GM12878 (cell line): ENCODE measurements around the gene MAPKAP1. TPM values are rescaled to one million over a fixed set of nuclear protein-coding genes. Genes with fewer than 3 reads are reported as not detected.

ENCODE experiments used
- BACH1 ChIP-seq: fragments of 450-650 bp; IDR thresholded peaks from 2 replicates; pipeline ENCODE4 v1.6.1; 2017; ENCODE audit warnings: mild to moderate bottlenecking, borderline replicate concordance
- BCL11A ChIP-seq: IDR thresholded peaks from 2 replicates; pipeline ENCODE4 v1.6.1; 2011; ENCODE audit warnings: low read depth, low read length
- BHLHE40 ChIP-seq, 2 experiments: fragments of 450-650 bp in 1 of 2; IDR thresholded peaks; 2 replicates each; pipeline ENCODE4 v1.6.1; 2011 to 2017; ENCODE audit warnings: low read depth in 2 of 2, borderline replicate concordance in 1 of 2, improper control_type of control experiment in 1 of 2, low read length in 1 of 2, mild to moderate bottlenecking in 1 of 2
- CHD2 ChIP-seq: IDR thresholded peaks from 2 replicates; pipeline ENCODE4 v1.6.1; 2011; ENCODE audit warnings: low read depth, low read length, improper control_type of control experiment, borderline replicate concordance
- EED ChIP-seq: sonication (generic); IDR thresholded peaks from 2 replicates; pipeline ENCODE4 v1.6.1; 2016; ENCODE audit warnings: antibody characterized with exemption, low read depth
- ETV6 ChIP-seq, 2 experiments: fragments of 450-650 bp in 1 of 2; IDR thresholded peaks in 1 of 2; conservative IDR thresholded peaks in 1 of 2; 2 replicates each; pipeline ENCODE4 v1.6.1; 2014; ENCODE audit warnings: antibody characterized with exemption in 1 of 2, borderline replicate concordance in 1 of 2, low read depth in 1 of 2, mild to moderate bottlenecking in 1 of 2, moderate library complexity in 1 of 2
- HSF1 ChIP-seq: fragments of 150-350 bp; IDR thresholded peaks from 2 replicates; pipeline ENCODE4 v1.6.1; 2014; ENCODE audit warnings: mild to moderate bottlenecking, low read depth, low read length
- JUNB ChIP-seq: IDR thresholded peaks from 2 replicates; pipeline ENCODE4 v1.6.1; 2016; ENCODE audit warnings: antibody characterized with exemption, mild to moderate bottlenecking
- MEF2B ChIP-seq: fragments of 450-650 bp; IDR thresholded peaks from 2 replicates; pipeline ENCODE4 v1.6.1; 2018; ENCODE audit warnings: mild to moderate bottlenecking, moderate library complexity; ENCODE audit not compliant: partially characterized antibody, poor library complexity, severe bottlenecking
- MXI1 ChIP-seq: fragments of 150-350 bp; IDR thresholded peaks from 2 replicates; pipeline ENCODE4 v1.6.1; 2011; ENCODE audit warnings: low read depth, mild to moderate bottlenecking, inconsistent platforms, low read length, improper control_type of control experiment
- RAD51 ChIP-seq: fragments of 450-650 bp; IDR thresholded peaks from 2 replicates; pipeline ENCODE4 v1.6.1; 2016; ENCODE audit warnings: moderate library complexity, mild to moderate bottlenecking, inconsistent platforms
- RUNX3 ChIP-seq: IDR thresholded peaks from 2 replicates; pipeline ENCODE4 v1.6.1; 2012; ENCODE audit warnings: low read length, inconsistent platforms
- SIN3A ChIP-seq: IDR thresholded peaks from 2 replicates; pipeline ENCODE4 v1.6.1; 2012; ENCODE audit warnings: low read depth, low read length, improper control_type of control experiment
- SKIL ChIP-seq: fragments of 450-650 bp; IDR thresholded peaks from 2 replicates; pipeline ENCODE4 v1.6.1; 2017; ENCODE audit warnings: mild to moderate bottlenecking, low read depth, inconsistent platforms; ENCODE audit not compliant: poor library complexity, severe bottlenecking
- STAT3 ChIP-seq: IDR thresholded peaks from 2 replicates; pipeline ENCODE4 v1.6.1; 2011; ENCODE audit warnings: low read depth, low read length, improper control_type of control experiment
- TCF7 ChIP-seq: IDR thresholded peaks from 2 replicates; pipeline ENCODE4 v1.6.1; 2014; ENCODE audit warnings: antibody characterized with exemption, borderline replicate concordance
- ZBED1 ChIP-seq: IDR thresholded peaks from 2 replicates; pipeline ENCODE4 v1.6.1; 2016; ENCODE audit warnings: borderline replicate concordance
- polyA plus RNA-seq, 11 experiments: library from polyadenylated mRNA; depleted of rRNA in 4 of 11; unstranded in 6 of 11; stranded (reverse) in 5 of 11; fragments of >200 nt; fragmentation: Nextera tagmentation in 4 of 11; fragmentation: Illumina TruSeq in 1 of 11; extraction: Ambion mirVana in 4 of 11; extraction: Trizol in 1 of 11; gene quantifications; 1 replicate in 1 of 11; 2 replicates in 10 of 11; pipeline versions ENCODE4 v1.2.1 to v1.2.3, GENCODE V29; 2011 to 2016; ENCODE audit warnings: inconsistent platforms in 2 of 11, missing spikeins in 2 of 11, low read depth in 1 of 11
- total RNA-seq, 4 experiments: library from RNA; depleted of rRNA in 3 of 4; stranded (reverse); fragments of >200 nt in 3 of 4; fragmentation: Illumina TruSeq in 1 of 4; extraction: Trizol in 1 of 4; gene quantifications; 2 replicates each; pipeline versions ENCODE4 v1.2.1 to v1.2.3, GENCODE V29; 2013 to 2021
- TF ChIP-seq, protein P1 (sequence below): fragments of 450-650 bp; IDR thresholded peaks from 2 replicates; pipeline ENCODE4 v1.6.1; 2017; ENCODE audit warnings: antibody characterized with exemption, mild to moderate bottlenecking, moderate library complexity
- TF ChIP-seq, protein P2 (sequence below): fragments of 450-650 bp; IDR thresholded peaks from 2 replicates; pipeline ENCODE4 v1.6.1; 2017; ENCODE audit warnings: mild to moderate bottlenecking, moderate library complexity

MAPKAP1 gene
- total and polyA plus RNA-seq, 10 of the 15 experiments (the other 5 are each of a cell fraction or from before 2014, with no cell fraction given) = 5.1 to 188 (median 105) TPM

GRCh38 chr9:125513668-125514413, 193.2 kb downstream of the MAPKAP1 start (continued):
- TF ChIP-seq HSF1 = no peak
- peak in 1 of 2 experiments; percentile 63; a peak in 2 of 4 replicates for TF ChIP-seq BHLHE40 (IDR thresholded peaks at IDR 0.05; ENCODE audit: borderline replicate concordance in 1 of 2, low read depth in 2 of 2, low read length in 1 of 2)
- TF ChIP-seq MEF2B = peak; percentile 17
- peak; percentile 80 for TF ChIP-seq RAD51
- no peak for TF ChIP-seq TCF7
- TF ChIP-seq MXI1 = peak; percentile 49; the same call in 1 of the 2 replicates
- TF ChIP-seq SIN3A = no peak
- peak; percentile 4; the same call in 1 of the 2 replicates for TF ChIP-seq BCL11A
- no peak for TF ChIP-seq BACH1
- no peak for TF ChIP-seq ETV6 (conservative IDR thresholded peaks at IDR 0.05 in 1 of 2, IDR thresholded peaks at IDR 0.05 in 1 of 2; ENCODE audit: borderline replicate concordance in 1 of 2, low read depth in 1 of 2)
- TF ChIP-seq STAT3 = no peak
- no peak for TF ChIP-seq SKIL
- no peak for TF ChIP-seq CHD2
- peak; percentile 71 for TF ChIP-seq RUNX3
- peak; percentile 85 for TF ChIP-seq EED
- peak; percentile 54 for TF ChIP-seq JUNB
- no peak for TF ChIP-seq ZBED1
- TF ChIP-seq, protein P1, sequence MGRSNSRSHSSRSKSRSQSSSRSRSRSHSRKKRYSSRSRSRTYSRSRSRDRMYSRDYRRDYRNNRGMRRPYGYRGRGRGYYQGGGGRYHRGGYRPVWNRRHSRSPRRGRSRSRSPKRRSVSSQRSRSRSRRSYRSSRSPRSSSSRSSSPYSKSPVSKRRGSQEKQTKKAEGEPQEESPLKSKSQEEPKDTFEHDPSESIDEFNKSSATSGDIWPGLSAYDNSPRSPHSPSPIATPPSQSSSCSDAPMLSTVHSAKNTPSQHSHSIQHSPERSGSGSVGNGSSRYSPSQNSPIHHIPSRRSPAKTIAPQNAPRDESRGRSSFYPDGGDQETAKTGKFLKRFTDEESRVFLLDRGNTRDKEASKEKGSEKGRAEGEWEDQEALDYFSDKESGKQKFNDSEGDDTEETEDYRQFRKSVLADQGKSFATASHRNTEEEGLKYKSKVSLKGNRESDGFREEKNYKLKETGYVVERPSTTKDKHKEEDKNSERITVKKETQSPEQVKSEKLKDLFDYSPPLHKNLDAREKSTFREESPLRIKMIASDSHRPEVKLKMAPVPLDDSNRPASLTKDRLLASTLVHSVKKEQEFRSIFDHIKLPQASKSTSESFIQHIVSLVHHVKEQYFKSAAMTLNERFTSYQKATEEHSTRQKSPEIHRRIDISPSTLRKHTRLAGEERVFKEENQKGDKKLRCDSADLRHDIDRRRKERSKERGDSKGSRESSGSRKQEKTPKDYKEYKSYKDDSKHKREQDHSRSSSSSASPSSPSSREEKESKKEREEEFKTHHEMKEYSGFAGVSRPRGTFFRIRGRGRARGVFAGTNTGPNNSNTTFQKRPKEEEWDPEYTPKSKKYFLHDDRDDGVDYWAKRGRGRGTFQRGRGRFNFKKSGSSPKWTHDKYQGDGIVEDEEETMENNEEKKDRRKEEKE = no peak
- TF ChIP-seq, protein P2, sequence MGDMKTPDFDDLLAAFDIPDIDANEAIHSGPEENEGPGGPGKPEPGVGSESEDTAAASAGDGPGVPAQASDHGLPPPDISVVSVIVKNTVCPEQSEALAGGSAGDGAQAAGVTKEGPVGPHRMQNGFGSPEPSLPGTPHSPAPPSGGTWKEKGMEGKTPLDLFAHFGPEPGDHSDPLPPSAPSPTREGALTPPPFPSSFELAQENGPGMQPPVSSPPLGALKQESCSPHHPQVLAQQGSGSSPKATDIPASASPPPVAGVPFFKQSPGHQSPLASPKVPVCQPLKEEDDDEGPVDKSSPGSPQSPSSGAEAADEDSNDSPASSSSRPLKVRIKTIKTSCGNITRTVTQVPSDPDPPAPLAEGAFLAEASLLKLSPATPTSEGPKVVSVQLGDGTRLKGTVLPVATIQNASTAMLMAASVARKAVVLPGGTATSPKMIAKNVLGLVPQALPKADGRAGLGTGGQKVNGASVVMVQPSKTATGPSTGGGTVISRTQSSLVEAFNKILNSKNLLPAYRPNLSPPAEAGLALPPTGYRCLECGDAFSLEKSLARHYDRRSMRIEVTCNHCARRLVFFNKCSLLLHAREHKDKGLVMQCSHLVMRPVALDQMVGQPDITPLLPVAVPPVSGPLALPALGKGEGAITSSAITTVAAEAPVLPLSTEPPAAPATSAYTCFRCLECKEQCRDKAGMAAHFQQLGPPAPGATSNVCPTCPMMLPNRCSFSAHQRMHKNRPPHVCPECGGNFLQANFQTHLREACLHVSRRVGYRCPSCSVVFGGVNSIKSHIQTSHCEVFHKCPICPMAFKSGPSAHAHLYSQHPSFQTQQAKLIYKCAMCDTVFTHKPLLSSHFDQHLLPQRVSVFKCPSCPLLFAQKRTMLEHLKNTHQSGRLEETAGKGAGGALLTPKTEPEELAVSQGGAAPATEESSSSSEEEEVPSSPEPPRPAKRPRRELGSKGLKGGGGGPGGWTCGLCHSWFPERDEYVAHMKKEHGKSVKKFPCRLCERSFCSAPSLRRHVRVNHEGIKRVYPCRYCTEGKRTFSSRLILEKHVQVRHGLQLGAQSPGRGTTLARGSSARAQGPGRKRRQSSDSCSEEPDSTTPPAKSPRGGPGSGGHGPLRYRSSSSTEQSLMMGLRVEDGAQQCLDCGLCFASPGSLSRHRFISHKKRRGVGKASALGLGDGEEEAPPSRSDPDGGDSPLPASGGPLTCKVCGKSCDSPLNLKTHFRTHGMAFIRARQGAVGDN = peak; percentile 25; the same call in 1 of the 2 replicates
